GM12874 (cell line): ENCODE measurements around the gene MTRF1L.

Experiments used
- CTCF ChIP-seq: IDR thresholded peaks from 2 replicates; pipeline ENCODE4 v1.5.1; 2011; ENCODE audit warnings: low read depth, mild to moderate bottlenecking, control low read depth, low read length, moderate library complexity; ENCODE audit not compliant: insufficient read depth

The MTRF1L gene

GRCh38 chr6:153038378-153039057, 36.0 kb upstream of the MTRF1L start:
- TF ChIP-seq CTCF = no peak

GRCh38 chr6:153034139-153034538, 31.6 kb upstream of the MTRF1L start:
- no peak for TF ChIP-seq CTCF

- TF ChIP-seq CTCF = no peak
Observed at GRCh38 chr6:153032255-153032882, 29.9 kb upstream of the MTRF1L start.

GRCh38 chr6:153031335-153031955, 28.9 kb upstream of the MTRF1L start:
- TF ChIP-seq CTCF = no peak

GRCh38 chr6:153028963-153029362, 26.5 kb upstream of the MTRF1L start:
- no peak for TF ChIP-seq CTCF

GRCh38 chr6:153028286-153028685, 25.8 kb upstream of the MTRF1L start:
- TF ChIP-seq CTCF = no peak

- TF ChIP-seq CTCF = no peak
Observed at GRCh38 chr6:153027480-153027879, 25.0 kb upstream of the MTRF1L start.
